Measurements from ENCODE around the gene MDFIC2.

Gene MDFIC2

GRCh38 chr3:70308760-70309159 lies 3.7 kb downstream of the MDFIC2 start:
- no peaks in the 10 kb centered on the region for H3K27me3 ChIP-seq (ENCODE audit: insufficient read depth, low read length, poor library complexity)
- no peaks in the 10 kb centered on the region for H3K79me2 ChIP-seq (ENCODE audit: insufficient read depth, low read length)
- H3K36me3 ChIP-seq (ENCODE audit: insufficient read depth, low read length), result no peaks in the 10 kb centered on the region
- no peak for TF ChIP-seq EZH2 (IDR thresholded peaks at IDR 0.05; ENCODE audit: borderline replicate concordance, low read depth, low read length, severe bottlenecking)
- TF ChIP-seq CTCF (IDR thresholded peaks at IDR 0.05; ENCODE audit: borderline replicate concordance, extremely low read depth, low read length, poor library complexity, severe bottlenecking), result peak; percentile 30
- H3K9me3 ChIP-seq (ENCODE audit: insufficient read depth, low read length, severe bottlenecking), result no peaks in the 10 kb centered on the region
- H3K27ac ChIP-seq (ENCODE audit: low read length), result no peak overlapping the region
- H2AFZ ChIP-seq (ENCODE audit: low read depth, low read length), result no peak overlapping the region
- no peaks in the 10 kb centered on the region for H4K20me1 ChIP-seq (ENCODE audit: insufficient read depth, low read length)
- H3K4me1 ChIP-seq (ENCODE audit: insufficient read depth, low read length), result no peaks in the 10 kb centered on the region
- DNase-seq (no peak), ATAC-seq (ENCODE audit: insufficient read depth, low read depth) (no peak)
- H3K9ac ChIP-seq (ENCODE audit: low read depth, low read length), result no peak overlapping the region
- no peak overlapping the region for H3K4me2 ChIP-seq (ENCODE audit: insufficient read depth, low read length)
- no peak overlapping the region for H3K4me3 ChIP-seq (ENCODE audit: low read depth in 1 of 2, low read length in 2 of 2)

- no peak overlapping the region for H3K27ac ChIP-seq (ENCODE audit: low read length)
Observed at GRCh38 chr3:70306736-70307135, 5.7 kb downstream of the MDFIC2 start.

GRCh38 chr3:70298385-70298784 lies 14.1 kb downstream of the MDFIC2 start:
- no peak for ATAC-seq (ENCODE audit: insufficient read depth, low read depth)
- H3K36me3 ChIP-seq (ENCODE audit: insufficient read depth, low read length), result no peaks in the 10 kb centered on the region
- no peak for DNase-seq

More at GRCh38 chr3:70306736-70307135, 5.7 kb downstream of the MDFIC2 start:
- DNase-seq (no peak), ATAC-seq (ENCODE audit: insufficient read depth, low read depth) (no peak)
- H3K9me3 ChIP-seq (ENCODE audit: insufficient read depth, low read length, severe bottlenecking), result no peaks in the 10 kb centered on the region
- no peak overlapping the region for H2AFZ ChIP-seq (ENCODE audit: low read depth, low read length)
- no peak overlapping the region for H3K4me2 ChIP-seq (ENCODE audit: insufficient read depth, low read length)
- no peaks in the 10 kb centered on the region for H4K20me1 ChIP-seq (ENCODE audit: insufficient read depth, low read length)
- H3K4me3 ChIP-seq (ENCODE audit: low read depth in 1 of 2, low read length in 2 of 2), result no peak overlapping the region
- H3K9ac ChIP-seq (ENCODE audit: low read depth, low read length), result no peak overlapping the region
- no peaks in the 10 kb centered on the region for H3K36me3 ChIP-seq (ENCODE audit: insufficient read depth, low read length)
- no peaks in the 10 kb centered on the region for H3K27me3 ChIP-seq (ENCODE audit: insufficient read depth, low read length, poor library complexity)
- TF ChIP-seq EZH2 (IDR thresholded peaks at IDR 0.05; ENCODE audit: borderline replicate concordance, low read depth, low read length, severe bottlenecking) (no peak), CTCF (IDR thresholded peaks at IDR 0.05; ENCODE audit: borderline replicate concordance, extremely low read depth, low read length, poor library complexity, severe bottlenecking) (no peak)
- H3K4me1 ChIP-seq (ENCODE audit: insufficient read depth, low read length), result no peaks in the 10 kb centered on the region
- no peaks in the 10 kb centered on the region for H3K79me2 ChIP-seq (ENCODE audit: insufficient read depth, low read length)

More at GRCh38 chr3:70298385-70298784, 14.1 kb downstream of the MDFIC2 start:
- Histone ChIP-seq H3K9ac (ENCODE audit: low read depth, low read length) (no peak overlapping the region), H4K20me1 (ENCODE audit: insufficient read depth, low read length) (no peaks in the 10 kb centered on the region), H3K4me2 (ENCODE audit: insufficient read depth, low read length) (no peak overlapping the region), H3K4me1 (ENCODE audit: insufficient read depth, low read length) (no peaks in the 10 kb centered on the region), H3K4me3 (ENCODE audit: low read depth in 1 of 2, low read length in 2 of 2) (no peak overlapping the region), H3K27ac (ENCODE audit: low read length) (no peak overlapping the region), H3K27me3 (ENCODE audit: insufficient read depth, low read length, poor library complexity) (no peaks in the 10 kb centered on the region), H3K9me3 (ENCODE audit: insufficient read depth, low read length, severe bottlenecking) (no peaks in the 10 kb centered on the region), H2AFZ (ENCODE audit: low read depth, low read length) (no peak overlapping the region), H3K79me2 (ENCODE audit: insufficient read depth, low read length) (no peaks in the 10 kb centered on the region)
- TF ChIP-seq CTCF (IDR thresholded peaks at IDR 0.05; ENCODE audit: borderline replicate concordance, extremely low read depth, low read length, poor library complexity, severe bottlenecking) (no peak), EZH2 (IDR thresholded peaks at IDR 0.05; ENCODE audit: borderline replicate concordance, low read depth, low read length, severe bottlenecking) (no peak)

Data from DND-41 (cell line).